Measurements from ENCODE around the gene SERPINB12.
A peak's percentile ranks its signal among the peaks of the same experiment; 100 is the strongest.

The SERPINB12 gene, protein sequence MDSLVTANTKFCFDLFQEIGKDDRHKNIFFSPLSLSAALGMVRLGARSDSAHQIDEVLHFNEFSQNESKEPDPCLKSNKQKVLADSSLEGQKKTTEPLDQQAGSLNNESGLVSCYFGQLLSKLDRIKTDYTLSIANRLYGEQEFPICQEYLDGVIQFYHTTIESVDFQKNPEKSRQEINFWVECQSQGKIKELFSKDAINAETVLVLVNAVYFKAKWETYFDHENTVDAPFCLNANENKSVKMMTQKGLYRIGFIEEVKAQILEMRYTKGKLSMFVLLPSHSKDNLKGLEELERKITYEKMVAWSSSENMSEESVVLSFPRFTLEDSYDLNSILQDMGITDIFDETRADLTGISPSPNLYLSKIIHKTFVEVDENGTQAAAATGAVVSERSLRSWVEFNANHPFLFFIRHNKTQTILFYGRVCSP

DNA sequence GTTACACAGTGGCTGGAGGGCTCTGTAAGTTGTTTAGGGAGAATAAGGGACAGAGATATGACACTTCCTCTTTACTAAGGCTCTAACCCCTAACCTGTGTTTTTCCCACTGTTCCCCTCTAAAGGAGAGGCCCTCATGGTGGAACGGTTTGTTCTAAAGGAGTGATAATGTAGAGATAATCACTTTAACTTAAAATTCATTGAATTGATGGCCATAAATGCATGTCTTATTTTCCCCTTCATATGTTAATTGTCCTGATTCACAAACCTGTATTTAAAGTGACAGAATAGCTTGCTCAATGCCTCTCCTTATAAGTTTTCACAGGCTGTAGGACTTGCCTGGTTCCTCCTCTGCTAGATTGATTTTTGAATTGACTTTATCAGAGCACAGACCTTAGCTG is at the start of gene SERPINB12:
TSS of gene SERPINB12 (plus strand) at position 301 of the 400 bp plus-strand sequence. CDS start 13,791 bp downstream, outside the sequence.
- no peak for DNase-seq

DNA sequence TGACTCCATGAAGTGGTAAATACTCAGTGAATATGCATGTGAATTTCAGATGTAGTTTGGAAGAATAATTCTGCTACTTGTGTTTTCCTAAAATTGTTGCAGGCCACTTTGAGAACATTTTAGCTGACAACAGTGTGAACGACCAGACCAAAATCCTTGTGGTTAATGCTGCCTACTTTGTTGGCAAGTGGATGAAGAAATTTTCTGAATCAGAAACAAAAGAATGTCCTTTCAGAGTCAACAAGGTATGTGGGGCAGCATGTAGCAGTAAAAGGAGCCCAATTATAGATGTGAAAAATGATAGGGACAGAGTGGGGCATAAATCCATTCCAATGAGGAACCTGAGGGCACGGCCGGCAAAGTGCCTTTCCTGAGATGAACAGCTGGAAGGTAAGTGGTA is 49.3 kb upstream of the SERPINB12 start:
- no peak for DNase-seq

DNA sequence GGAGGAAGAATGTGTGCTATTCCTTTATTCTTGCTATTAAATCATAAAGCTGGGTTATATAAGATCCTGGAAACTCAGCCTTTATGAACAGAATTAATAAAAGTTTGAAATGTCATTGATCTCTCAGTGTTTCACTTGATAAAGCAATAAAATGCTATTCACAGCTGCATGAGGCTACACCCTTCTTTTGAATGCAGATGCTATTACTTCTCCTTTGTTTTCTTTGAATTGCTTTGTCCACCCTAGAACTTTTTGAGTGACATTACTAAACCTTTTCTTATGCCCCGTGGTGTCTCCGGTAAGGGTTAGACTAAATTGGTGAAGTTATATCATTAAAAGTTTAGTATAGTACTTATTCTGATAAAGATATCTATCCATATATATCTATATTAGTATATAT is 46.5 kb upstream of the SERPINB12 start:
- DNase-seq: no peak

DNA sequence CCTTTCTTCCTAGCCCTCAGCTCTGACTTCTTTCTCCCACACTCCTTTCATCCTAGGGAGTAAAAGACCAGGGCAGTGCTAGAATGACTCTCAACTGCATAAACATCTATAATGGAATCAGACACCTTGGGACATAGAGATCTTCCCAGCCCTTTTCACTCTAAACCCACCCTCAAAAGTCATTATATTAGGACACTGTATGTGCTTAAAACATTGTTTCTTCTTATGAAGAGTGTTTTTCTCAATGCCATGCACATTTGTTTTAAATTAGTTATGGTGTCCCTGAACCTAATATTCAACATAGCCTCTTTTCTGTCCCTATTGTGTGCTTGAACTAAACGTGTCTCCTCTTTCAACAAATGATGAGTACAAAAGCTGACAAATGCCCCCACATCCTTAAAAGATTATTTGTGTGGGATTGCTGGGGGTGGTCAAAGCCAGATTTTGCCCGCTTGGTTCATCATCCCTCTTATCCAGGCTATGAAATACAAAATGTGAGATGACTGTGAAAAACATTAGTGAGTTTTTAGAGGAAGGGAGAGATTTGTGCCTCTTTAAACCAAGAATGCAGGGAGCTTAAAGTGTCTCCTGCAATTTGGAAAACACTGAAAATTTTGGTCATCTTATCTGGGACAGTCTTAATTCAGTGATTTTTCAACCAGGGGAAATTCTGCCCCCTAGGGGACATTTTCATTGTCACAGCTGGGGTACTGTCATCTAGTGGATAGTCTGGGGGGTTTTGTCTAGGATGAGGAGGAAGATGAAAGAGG is 36.4 kb upstream of the SERPINB12 start:
- peak; percentile 9 for DNase-seq

DNA sequence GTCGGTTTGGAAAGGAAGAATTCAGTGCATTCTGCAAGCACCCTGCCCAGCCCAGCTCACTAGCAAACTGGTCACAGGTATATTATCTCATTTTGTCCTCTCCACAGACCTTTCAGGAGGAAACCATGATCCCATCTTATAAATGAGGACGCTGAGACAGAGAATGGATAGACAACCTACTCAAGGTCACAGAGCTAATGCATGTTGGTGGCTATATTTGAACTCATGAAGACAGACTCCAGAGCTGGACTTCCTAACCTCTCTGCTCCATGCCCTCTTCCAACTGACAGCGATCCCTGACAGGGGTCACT is 35.9 kb upstream of the SERPINB12 start:
- DNase-seq: no peak

DNA sequence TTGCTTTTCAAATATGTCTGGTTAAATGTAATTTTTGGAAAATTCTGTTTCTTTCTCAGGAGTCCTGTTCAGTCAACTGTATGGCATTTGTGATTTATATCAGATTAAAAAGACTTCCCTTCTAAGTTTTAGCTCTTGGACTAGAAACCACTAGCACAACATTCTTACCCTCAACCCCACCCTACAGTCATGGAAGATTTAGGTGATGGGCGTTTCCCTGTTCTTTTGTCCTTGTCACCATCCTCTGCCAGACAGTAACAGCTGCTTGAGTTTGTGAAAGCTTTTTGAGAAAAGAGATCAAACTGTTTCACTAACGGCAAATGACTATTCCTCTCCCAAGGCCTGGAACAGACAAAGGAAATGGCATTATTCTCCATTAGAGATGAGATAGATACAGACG is 33.6 kb upstream of the SERPINB12 start:
- no peak for DNase-seq

DNA sequence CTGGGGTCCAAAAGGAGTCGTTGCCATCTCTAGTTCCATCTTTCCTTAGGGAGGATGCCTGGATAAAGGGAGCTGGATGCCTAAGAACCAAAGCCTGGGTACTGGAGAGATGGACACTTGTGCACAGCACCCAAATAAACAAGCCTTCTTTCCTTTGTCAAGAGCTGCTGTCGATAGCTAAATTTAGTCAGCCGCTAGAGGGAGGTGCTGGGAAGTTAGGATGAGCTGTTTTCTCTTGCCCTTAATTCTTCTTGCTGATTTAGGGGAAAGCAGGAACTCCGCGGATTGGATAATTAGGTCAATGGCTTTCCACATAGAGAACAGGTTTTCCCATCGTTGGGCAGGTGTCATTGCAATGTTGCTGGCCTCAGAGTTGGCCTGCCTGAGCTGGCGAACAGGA is 30.9 kb upstream of the SERPINB12 start:
- no peak for DNase-seq

DNA sequence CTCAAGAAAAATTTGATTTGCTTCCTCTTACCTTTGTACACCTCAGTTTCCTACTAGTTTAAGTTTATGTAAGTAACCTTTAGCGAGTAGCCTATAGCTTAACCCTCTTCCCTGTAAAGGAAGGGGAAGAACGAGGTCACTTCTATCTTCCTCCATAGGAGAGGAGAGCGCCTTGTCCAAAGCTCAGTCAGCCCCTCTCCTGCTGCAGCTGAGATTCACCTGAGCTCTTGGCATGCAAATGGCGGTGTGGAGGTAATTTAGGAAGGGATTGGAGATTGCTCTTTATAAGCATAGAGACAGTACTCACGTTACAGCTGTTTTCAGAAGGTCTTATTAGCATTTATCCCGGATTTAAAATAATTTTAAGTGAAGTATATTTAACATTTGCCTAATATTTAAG is 27.8 kb upstream of the SERPINB12 start:
- DNase-seq: no peak

DNA sequence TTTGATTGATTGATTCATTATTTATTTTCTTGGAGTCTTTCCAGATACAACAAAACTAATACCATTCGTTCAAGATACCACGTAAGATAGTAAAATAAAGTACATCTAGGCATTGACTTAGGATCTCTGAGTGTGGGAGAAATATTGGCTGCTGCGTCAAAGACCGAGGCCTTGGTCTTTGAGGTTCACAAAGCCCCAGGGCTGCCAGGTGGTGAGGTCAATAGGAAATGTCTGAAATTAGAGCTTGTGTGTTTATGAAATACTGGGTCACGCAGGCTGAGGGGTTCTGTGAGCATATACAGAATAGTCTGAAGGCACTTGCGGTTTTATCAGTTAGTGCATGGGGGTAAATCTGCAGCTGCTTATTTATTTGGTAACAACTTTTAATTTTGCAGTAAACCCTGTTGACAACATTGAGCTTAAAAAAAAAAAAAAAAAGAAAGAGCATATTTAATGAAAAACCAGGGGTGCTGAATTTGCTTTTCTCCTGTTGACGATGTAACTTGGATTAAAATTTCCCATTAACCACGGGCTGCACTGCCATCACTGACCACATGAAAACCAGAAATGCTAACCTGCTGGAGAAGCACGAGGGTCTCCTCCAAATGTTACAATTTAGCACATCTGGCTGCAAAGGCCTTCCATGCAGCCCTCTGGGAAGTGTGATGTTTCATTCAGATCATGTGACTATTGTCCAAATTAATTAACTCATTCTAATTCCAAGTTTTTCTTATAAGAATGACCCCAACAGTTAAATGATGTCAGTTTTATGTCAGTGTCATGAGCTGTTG is 27.1 kb upstream of the SERPINB12 start:
- DNase-seq: no peak

DNA sequence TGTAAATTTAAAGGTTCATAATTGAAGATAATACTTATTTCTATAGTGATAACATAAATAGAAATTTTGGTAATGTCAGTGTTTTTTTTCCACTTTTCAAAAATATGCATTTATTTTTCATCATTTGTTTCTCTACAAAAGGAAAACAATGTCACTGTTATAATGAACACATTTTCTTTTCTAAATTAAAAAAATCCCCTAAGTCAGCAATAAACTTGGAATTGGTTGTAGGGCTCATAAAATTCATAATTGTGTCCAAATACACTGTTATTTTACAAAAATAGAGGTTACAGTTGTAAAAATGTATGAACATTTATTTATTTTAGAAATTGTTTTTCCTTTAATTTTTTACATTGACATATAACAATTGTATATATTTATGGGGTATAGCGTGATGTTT is 26.4 kb upstream of the SERPINB12 start:
- DNase-seq: no peak

DNA sequence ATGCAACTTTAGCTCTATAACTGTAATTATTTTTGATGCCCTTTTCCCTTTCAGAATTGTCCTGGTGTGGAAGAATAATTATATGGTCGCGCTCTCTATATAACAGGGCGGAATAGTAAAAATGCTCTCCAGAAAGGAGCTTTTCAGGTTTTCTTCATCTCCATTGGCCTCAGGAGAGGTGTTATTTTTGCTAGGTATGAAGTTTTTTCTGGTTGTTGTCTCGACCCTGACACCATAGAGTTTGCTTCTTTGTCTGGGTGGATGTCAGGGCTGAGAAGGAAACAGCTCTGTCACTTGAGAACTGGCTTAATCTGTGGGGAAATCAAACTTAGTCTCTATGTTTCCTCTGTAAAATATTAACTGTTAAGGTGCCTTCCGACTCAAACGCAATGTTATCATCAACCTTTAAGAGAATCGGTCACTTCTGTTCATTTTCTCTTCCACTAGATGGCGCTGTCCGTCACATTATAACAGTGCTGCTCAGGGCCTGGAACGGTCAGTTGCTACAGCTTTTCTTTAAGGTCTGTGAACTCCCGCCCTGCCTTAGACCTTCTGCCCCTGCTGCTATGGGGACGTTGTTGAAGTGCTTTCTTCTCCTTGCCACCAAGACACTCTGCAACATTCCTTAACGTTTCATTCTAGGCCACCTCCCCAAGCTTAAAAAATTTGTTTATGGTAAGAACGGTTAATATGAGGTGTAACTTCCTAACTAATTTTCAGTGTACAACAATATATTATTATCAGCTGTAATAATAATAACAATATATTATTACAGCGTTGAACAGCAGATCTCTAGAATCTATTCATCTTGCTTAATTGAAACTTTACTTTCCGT is 23.8 kb upstream of the SERPINB12 start:
- DNase-seq: peak; percentile 49

DNA sequence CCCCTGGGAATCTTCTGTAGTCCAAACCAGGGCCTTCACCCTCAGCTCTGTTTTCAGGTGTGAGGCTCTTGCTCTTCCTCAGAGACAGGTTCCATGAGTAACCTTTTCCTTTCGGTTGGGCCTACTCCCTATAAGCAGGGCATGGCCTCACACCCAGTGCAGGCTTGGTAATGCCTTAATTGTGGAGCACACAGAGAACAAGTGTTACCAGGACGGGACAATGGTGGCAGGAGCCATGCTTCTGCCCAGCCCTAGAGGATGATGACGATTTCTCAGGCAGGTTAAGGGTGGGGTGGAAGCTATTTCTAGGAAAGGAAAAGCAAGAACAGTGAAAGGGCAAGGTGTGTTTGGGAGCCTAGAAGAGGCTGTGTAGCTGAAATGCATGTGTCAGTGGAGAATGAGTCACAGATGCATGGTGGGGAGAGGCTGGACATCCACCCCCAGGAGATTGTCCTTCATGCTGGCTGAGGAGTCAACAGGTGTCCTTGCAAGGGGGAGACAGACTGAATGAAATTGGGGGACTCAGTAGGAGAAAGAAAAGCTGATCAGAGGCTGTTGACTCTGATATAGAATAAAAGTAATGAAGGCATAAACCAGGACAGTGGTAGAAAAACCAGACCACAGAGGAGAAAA is 22.0 kb upstream of the SERPINB12 start:
- no peak for DNase-seq

DNA sequence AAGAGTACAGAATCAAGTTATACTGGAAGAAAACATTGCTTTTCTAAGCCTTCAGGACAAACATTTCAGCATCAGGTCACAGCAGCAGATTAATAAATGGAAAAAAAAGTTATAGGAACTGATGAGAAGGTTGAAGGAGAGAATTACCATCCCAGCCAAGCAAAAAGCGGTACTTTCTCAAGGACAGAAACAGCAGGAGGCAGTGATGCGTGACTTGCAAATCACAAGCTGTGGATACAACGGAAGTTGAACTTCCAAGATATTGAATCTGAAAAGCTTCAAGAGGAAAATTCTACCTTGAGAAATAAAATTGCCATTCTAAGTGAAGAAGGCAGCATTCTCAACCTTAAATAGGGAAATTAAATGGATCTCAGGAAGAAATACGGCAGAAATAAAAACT is 18.5 kb upstream of the SERPINB12 start:
- DNase-seq: no peak

DNA sequence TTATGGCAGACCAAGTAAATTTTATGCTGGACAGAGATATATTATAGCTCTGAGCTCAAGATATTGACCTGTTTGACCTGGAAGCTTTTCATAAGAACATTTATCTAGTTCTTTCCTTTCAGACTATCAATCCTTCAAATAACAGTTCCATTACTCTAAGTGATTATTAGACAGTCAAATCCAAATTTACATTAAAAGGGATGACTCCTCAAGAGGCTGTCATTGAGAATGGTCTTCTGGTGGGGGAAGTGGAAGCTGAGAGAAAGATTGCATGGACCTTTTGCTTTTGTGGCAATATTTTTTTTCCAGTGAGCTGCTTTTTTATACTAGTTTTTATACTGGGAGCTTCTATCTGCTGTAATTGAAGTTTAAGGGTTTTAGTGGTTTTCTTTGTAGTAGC is 14.9 kb upstream of the SERPINB12 start:
- no peak for DNase-seq

DNA sequence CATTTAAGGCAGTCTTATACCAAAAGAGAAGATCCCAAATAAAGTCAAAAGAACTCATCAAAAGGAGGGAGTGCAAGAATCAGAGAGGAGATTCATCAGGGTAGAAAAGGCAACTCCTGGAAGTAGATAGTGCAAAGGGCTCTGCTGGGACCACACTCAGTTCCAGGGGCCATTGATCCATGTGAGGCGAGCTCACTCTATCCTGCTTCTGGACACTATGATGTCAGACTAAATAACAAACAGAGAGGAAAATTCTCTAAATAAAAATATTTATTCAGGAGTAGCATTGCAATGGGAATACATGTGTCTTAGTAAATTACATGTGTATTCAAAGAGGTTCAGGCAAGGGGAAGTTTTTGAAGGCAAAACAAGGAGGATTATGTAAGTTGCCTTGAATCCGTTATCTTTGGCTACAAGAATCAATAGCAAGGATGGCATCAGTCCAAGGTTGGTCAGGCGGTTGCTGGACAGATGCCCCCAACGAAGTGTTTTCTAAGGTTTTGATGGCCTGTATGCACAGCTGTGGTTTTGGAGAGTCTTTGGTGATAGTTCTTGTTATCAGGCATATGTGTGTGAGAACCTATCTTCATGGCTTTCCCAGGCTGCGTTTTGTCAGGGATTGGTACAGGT is 13.2 kb upstream of the SERPINB12 start:
- no peak for DNase-seq

DNA sequence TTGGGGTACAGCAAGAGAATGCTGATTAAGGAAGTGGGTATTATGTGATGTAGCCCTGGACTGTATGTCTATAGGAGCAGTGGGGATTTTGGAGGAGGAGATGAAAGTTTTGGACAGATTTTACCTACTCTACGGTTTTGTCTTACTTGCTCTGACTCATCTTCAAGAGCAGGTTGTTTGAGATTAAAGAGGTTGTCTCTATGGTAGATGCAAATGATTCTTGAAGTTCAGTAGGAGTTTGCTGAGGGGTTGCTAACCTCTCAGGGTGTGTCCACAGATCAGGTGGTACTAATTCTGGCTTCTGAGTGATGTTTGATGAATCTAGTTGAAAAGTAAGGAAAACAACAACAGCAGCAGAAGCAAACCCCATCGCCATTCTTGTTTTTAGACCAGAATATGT is 9.7 kb upstream of the SERPINB12 start:
- no peak for DNase-seq

DNA sequence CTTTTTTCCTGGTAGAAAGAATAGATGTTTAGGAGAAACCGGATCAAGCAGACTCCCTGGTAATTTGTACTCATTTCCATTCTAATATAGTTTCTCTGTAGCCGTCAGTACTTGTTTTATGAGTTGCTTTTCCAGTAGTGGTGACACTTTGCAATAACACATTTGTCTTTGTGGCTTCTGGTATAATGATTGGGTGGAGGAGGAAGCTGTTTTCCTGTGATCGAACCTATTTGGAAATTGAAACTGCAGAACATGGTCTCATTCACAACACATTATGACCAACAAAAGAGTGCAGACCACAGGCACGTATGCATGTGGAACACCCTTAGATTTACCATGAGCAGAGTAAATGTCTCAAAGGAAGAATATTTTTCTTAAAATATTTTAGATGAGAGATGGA is 7.6 kb upstream of the SERPINB12 start:
- no peak for DNase-seq

DNA sequence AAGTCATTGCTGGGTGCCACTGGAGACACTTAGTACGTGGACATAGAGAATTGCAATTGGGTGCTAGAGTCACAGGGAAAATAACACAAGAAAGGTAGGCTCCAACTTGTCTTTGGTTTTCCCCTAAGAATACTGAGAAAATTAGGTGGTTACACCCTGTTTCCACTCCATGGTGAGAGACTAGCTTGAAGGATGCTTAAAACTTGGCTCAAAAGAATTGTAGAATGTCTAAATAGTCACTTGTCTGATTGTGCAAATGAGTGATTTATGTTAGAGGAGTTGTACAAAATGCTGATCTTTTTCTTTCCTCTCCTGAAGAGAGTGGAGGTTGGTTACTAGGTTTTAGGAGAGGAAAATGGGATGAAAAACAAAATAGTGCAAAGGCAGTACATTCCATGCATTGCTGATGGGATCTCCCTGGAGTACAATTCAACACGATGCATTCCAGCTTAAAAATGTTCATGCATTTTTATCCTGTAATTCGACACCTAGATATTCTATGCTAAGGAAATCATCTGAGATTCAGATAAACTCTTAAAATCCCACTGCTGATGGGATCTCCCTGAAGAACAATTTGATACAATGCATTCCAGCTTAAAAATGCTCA is 2.2 kb upstream of the SERPINB12 start:
- no peak for DNase-seq

DNA sequence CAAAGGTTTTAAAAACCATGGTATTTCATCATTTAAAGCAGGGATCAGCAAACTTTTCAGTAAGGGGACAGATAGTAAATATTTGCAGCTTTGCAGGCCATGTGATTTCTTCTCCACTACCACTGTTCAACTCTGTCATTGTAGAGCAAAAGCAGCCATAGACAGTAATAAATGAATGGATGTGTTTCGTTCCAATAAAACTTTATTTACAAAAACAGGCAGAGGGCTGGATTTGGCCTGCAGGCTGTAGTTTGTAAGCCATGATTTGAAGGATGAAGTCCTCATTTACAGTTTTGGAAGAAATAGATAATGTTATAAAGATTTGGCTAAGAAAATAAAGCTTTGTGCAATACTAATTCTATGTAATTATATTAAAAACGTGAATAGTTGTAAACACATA is 1.8 kb downstream of the SERPINB12 start:
- no peak for DNase-seq

DNA sequence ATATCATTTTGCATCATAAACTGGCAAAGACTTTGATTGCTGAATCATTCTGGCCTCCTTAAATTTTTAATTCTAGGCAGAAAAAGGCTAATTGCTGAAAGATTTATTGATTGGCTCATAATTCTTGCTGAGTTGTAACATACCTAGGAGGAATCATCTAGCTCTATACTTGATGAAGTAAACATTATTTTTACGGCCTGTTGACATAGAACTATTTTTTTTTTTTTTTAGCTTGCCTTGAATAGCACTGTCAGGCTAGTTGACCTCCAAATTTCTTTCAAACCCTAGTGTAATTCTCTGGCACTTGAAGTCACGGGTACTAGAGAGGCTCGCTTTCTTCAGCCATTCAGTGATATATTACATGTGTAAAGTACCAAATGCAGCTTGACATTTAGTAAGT is 2.8 kb downstream of the SERPINB12 start:
- no peak for DNase-seq

DNA sequence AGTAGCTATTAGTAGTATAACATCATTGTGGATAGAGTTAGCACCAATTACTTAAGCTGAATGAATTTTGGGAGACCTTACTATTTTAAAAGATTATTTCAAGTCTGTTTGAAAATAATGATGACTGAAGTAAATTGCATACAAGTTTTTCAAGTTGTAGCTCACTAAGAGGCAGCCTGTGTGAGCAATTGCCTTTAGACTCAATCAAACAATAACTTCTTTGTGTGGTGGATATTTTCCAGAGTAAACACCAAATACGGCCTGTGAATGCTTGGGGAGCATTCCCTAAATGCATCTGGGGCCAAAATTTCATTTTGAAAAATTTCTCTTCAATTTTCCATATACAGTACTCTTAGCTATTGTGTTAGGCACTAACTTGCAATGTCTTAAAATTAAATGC is 7.9 kb downstream of the SERPINB12 start:
- no peak for DNase-seq
